Aortic smooth muscle cell (primary cell): ENCODE measurements around the gene MTO1. TPM values are rescaled to one million over a fixed set of nuclear protein-coding genes. Genes with fewer than 3 reads are reported as not detected.

Experiments
- total RNA-seq: library from RNA; depleted of rRNA; stranded (reverse); fragments of >200 nt; gene quantifications from 2 replicates; pipeline ENCODE4 v1.2.3, GENCODE V29; 2014

Gene MTO1
- total RNA-seq, result 23.8 and 31.6 TPM in 2 replicates

GRCh38 chr6:73461537-73462350, at the start of gene MTO1:
Gene MTO1, plus strand, starts transcription at chr6:73461737. Its CDS starts 118 bp downstream, at chr6:73461855.

GRCh38 chr6:73452107-73452461, 9.5 kb upstream of the MTO1 start, which contains the start of gene CGAS:
Gene CGAS, minus strand, starts transcription at chr6:73452297. Its CDS starts 116 bp downstream, at chr6:73452181.

GRCh38 chr6:73520688-73521350, 59.3 kb downstream of the MTO1 start, which contains the start of gene EEF1A1:
Gene EEF1A1, minus strand, starts transcription at chr6:73521032. Its CDS starts 1,006 bp downstream, at chr6:73520026.

Other genes with a start within 250 kb of the MTO1 start
- gene KHDC1L, start 236.2 kb upstream of the MTO1 start, total RNA-seq, result not detected in 2 replicates
- gene KHDC1, start 198.5 kb upstream of the MTO1 start, total RNA-seq, result 2.0 and 4.1 TPM in 2 replicates
- gene DPPA5, start 107.5 kb upstream of the MTO1 start, total RNA-seq, result not detected in 2 replicates
- not detected in 2 replicates for gene KHDC3L, start 99.1 kb upstream of the MTO1 start, total RNA-seq
- gene OOEP, start 91.8 kb upstream of the MTO1 start, total RNA-seq, result not detected in 2 replicates
- 0.68 and 0.92 TPM in 2 replicates for gene DDX43, start 66.9 kb upstream of the MTO1 start, total RNA-seq
- gene CGAS, start 9.4 kb upstream of the MTO1 start, total RNA-seq, result 4.2 and 4.4 TPM in 2 replicates
- gene EEF1A1, start 59.3 kb downstream of the MTO1 start, total RNA-seq, result 23,375 and 23,683 TPM in 2 replicates
- 37.9 and 46.6 TPM in 2 replicates for gene SLC17A5, start 192.3 kb downstream of the MTO1 start, total RNA-seq
- 10.4 and 25.8 TPM in 2 replicates for gene CD109, start 234.5 kb downstream of the MTO1 start, total RNA-seq